ENCODE data around the gene CLIC5.

The CLIC5 gene

DNA sequence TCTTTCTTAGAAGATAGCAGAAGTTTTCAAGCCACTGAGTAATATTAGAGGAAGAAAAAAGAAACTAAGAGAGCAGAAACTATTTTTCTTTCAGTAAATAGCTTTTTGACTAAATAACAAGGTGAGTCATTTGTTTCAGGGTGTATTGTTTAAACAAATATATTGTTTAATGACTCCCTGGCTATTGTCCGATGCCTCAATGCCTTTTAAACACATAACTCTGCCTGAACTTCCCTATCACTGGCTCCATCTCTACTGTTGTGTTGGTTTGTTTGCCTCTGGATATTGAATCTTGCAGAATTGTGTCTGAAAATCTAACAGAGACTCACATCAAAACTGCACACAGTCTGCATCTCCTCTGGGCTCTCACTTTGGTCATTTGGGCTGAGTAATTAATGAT is 19.6 kb upstream of the CLIC5 start:
- H3K9me3 ChIP-seq = no peaks in the 10 kb centered on the region
- H3K4me3 ChIP-seq = no peak overlapping the region
- no peak for TF ChIP-seq CTCF (IDR thresholded peaks at IDR 0.05)
- H3K4me1 ChIP-seq = no peaks in the 10 kb centered on the region
- H3K36me3 ChIP-seq = no peaks in the 10 kb centered on the region
- H3K27ac ChIP-seq = no peak overlapping the region
- DNase-seq = no peak
- intact Hi-C loops (cut with DNase I; ENCODE audit: low total_unique reads) = no loop called here
- H3K27me3 ChIP-seq = no peaks in the 10 kb centered on the region

- intact Hi-C loops (cut with DNase I; ENCODE audit: low total_unique reads) = no loop called here
- H3K27me3 ChIP-seq = no peaks in the 10 kb centered on the region
- H3K9me3 ChIP-seq = no peaks in the 10 kb centered on the region
- no peak overlapping the region for H3K4me3 ChIP-seq
- TF ChIP-seq CTCF (IDR thresholded peaks at IDR 0.05) = no peak
- no peaks in the 10 kb centered on the region for H3K4me1 ChIP-seq
- DNase-seq = no peak
- no peak overlapping the region for H3K27ac ChIP-seq
- no peaks in the 10 kb centered on the region for H3K36me3 ChIP-seq
Measured at GRCh38 chr6:46032110-46032998, 16.7 kb upstream of the CLIC5 start.

- Histone ChIP-seq H3K4me1 (no peaks in the 10 kb centered on the region), H3K9me3 (no peaks in the 10 kb centered on the region), H3K27ac (no peak overlapping the region), H3K36me3 (no peaks in the 10 kb centered on the region), H3K27me3 (no peaks in the 10 kb centered on the region), H3K4me3 (no peak overlapping the region)
- no peak for TF ChIP-seq CTCF (IDR thresholded peaks at IDR 0.05)
- DNase-seq = no peak
- intact Hi-C loops (cut with DNase I; ENCODE audit: low total_unique reads) = no loop called here
Measured at GRCh38 chr6:46029602-46030001, 13.9 kb upstream of the CLIC5 start.

GRCh38 chr6:46026307-46026706 is 10.6 kb upstream of the CLIC5 start:
- H3K36me3 ChIP-seq = no peaks in the 10 kb centered on the region
- no peak for TF ChIP-seq CTCF (IDR thresholded peaks at IDR 0.05)
- no peak overlapping the region for H3K4me3 ChIP-seq
- H3K9me3 ChIP-seq = no peaks in the 10 kb centered on the region
- intact Hi-C loops (cut with DNase I; ENCODE audit: low total_unique reads) = no loop called here
- H3K27me3 ChIP-seq = no peaks in the 10 kb centered on the region
- DNase-seq = no peak
- no peak overlapping the region for H3K27ac ChIP-seq
- H3K4me1 ChIP-seq = peaks cover 0 to 10% (median 3%) of the 10 kb centered on the region in 4 donors

DNA sequence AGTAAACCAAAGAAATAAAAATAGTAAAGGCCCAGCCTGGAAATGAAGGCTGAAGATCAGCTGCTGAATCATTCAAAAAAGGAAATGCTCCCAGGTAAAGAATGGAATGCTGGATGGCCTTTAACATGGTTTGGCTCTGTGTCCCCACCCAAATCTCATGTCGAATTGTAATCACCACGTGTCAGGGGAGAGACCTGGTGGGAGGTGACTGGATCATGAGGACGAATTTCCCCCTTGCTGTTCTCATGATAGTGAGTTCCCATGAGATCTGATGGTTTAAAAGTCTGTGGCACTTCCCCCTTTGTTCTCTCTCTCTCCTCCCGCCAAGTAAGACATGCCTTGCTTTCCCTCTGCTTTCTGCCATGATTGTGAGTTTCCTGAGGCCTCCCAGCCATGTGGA is 9.9 kb upstream of the CLIC5 start:
- Histone ChIP-seq H3K4me3 (no peak overlapping the region), H3K4me1 (peaks cover 0 to 10% (median 3%) of the 10 kb centered on the region in 4 donors), H3K27me3 (no peaks in the 10 kb centered on the region), H3K9me3 (no peaks in the 10 kb centered on the region), H3K36me3 (no peaks in the 10 kb centered on the region), H3K27ac (no peak overlapping the region)
- DNase-seq = no peak
- TF ChIP-seq CTCF (IDR thresholded peaks at IDR 0.05) = no peak
- intact Hi-C loops (cut with DNase I; ENCODE audit: low total_unique reads) = no loop called here

Measured in tibial artery (tissue), 4 donors.